Esophagus squamous epithelium (tissue), 5 donors: ENCODE measurements around the gene KIR3DL3. TPM values are rescaled to one million over a fixed set of nuclear protein-coding genes. Genes with fewer than 3 reads are reported as not detected.

Experiments
- DNase-seq: peaks from one replicate; lab custom pipeline; 2025; lab: John Stamatoyannopoulos, UW
- H3K27ac ChIP-seq, 4 donors: fragments of 200-600 bp; sonication (generic); one replicate each; pipeline ENCODE4 v1.5.1; 2016 to 2019; ENCODE audit warnings: mild to moderate bottlenecking in 1 of 4
- H3K27me3 ChIP-seq, 4 donors: fragments of 200-600 bp; sonication (generic); 1 replicate in 3 of 4; 2 replicates in 1 of 4; pipeline versions ENCODE4 v1.5.1 to v1.6.0; 2017 to 2021; ENCODE audit warnings: antibody characterized with exemption in 1 of 4
- H3K36me3 ChIP-seq, 3 donors: fragments of 200-600 bp; sonication (generic); one replicate each; pipeline ENCODE4 v1.5.1; 2016 to 2019
- H3K4me1 ChIP-seq, 3 donors: fragments of 200-600 bp; sonication (generic); one replicate each; pipeline ENCODE4 v1.5.1; 2017 to 2019
- H3K4me3 ChIP-seq, 4 donors: fragments of 200-600 bp; sonication (generic); 1 replicate in 3 of 4; 2 replicates in 1 of 4; pipeline ENCODE4 v1.5.1; 2016 to 2019; ENCODE audit warnings: mild to moderate bottlenecking in 2 of 4, moderate library complexity in 1 of 4
- H3K9me3 ChIP-seq, 3 donors: fragments of 200-600 bp; sonication (generic); one replicate each; pipeline ENCODE4 v1.5.1; 2016 to 2019
- POLR2A ChIP-seq, 4 donors: fragments of 450-650 bp; IDR thresholded peaks; one replicate each; pipeline ENCODE4 v1.6.1; 2017; ENCODE audit warnings: antibody characterized with exemption in 4 of 4, mild to moderate bottlenecking in 4 of 4, moderate library complexity in 3 of 4
- WGBS, 2 donors: methylation state at CpG; one replicate each; pipeline ENCODE4 v1.1.5; 2018; 5-methylcytosine and 5-hydroxymethylcytosine counted together
- intact Hi-C: fragments of 100-400 bp; cut with DNase I; formaldehyde crosslinking; loops from one replicate; pipeline ENCODE4 v1.15.0; 2022
- total RNA-seq, 4 donors: library from RNA; depleted of rRNA; stranded (reverse); fragments of >200 nt; gene quantifications; one replicate each; pipeline ENCODE4 v1.1.0, GENCODE V29; 2016
- TF ChIP-seq, protein P1 (sequence below), 6 experiments: fragments of 450-650 bp in 4 of 6; fragments of 200-600 bp in 2 of 6; sonication (generic) in 2 of 6; IDR thresholded peaks; one replicate each; pipeline ENCODE4 v1.5.1; 2016 to 2019; ENCODE audit warnings: antibody characterized with exemption in 6 of 6, mild to moderate bottlenecking in 4 of 6, moderate library complexity in 4 of 6
- donor health status: DM: yes; HTN: yes; CAD: no.

The KIR3DL3 gene
- total RNA-seq, 4 donors from 2014 or later = not detected

DNA sequence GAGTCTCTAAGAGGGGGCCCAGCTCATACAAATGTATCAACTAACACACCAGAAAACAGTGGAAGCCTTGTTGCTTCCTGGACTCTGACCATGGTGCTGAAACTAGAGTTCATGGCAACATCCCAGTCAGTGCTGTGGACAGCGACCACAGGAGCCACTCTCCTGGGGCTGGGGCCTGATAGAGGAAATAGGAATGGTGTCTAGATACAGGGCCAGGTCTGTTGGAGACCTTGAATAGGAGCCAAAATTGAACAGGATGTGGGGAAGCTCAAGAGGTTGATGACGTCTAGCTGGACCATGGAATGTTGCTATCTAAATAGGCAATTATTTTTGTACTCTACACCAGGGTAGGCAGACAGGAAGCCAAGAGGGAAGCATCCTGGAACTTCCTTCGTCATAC is 39.7 kb upstream of the KIR3DL3 start:
- Histone ChIP-seq H3K36me3 (no peaks in the 10 kb centered on the region), H3K4me1 (no peaks in the 10 kb centered on the region), H3K4me3 (no peak overlapping the region), H3K27ac (no peak overlapping the region), H3K9me3 (no peaks in the 10 kb centered on the region), H3K27me3 (peaks cover 0 to 7% (median 0%) of the 10 kb centered on the region in 4 donors)
- no peak for DNase-seq
- TF ChIP-seq POLR2A (IDR thresholded peaks at IDR 0.05) = no peak
- TF ChIP-seq, protein P1, sequence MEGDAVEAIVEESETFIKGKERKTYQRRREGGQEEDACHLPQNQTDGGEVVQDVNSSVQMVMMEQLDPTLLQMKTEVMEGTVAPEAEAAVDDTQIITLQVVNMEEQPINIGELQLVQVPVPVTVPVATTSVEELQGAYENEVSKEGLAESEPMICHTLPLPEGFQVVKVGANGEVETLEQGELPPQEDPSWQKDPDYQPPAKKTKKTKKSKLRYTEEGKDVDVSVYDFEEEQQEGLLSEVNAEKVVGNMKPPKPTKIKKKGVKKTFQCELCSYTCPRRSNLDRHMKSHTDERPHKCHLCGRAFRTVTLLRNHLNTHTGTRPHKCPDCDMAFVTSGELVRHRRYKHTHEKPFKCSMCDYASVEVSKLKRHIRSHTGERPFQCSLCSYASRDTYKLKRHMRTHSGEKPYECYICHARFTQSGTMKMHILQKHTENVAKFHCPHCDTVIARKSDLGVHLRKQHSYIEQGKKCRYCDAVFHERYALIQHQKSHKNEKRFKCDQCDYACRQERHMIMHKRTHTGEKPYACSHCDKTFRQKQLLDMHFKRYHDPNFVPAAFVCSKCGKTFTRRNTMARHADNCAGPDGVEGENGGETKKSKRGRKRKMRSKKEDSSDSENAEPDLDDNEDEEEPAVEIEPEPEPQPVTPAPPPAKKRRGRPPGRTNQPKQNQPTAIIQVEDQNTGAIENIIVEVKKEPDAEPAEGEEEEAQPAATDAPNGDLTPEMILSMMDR (IDR thresholded peaks at IDR 0.05) = no peak
- 37 to 38% methylated on average over 2 to 3 of the region's 3 CpGs for WGBS, 2 donors
- intact Hi-C loops = no loop called here

DNA sequence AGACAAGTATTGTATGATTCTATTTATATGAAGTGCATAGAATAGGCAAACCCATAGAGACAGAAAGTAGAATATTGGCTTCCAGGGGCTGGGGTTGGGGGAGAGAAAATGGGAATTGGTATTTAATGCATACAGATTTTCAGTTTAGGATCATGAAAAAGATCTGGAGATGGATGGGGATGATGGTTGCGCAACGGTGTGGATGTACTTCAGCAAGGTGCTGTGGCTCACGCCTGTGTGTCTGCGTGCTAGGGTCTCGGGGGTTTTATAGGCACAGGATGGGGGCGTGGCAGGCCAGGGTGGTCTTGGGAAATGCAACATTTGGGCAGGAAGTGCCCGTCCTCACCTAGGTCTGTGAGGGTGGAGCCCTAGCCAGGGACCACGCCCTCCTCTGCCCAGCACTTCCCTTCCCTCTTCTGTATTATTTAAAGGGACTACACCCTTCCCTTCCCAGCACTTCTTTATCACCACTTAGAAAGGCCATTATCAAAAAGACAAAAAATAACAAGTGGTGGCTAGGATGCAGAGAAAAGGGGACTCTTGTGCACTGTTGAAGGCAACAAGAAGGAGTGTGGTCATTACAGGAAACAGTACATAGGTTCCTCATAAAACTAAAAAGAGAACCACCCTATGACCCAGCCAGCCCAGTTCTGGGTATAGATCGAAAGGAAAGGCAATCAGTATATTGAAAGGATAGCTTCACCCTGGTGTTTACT is 32.5 kb upstream of the KIR3DL3 start:
- intact Hi-C loops = no loop called here

DNA sequence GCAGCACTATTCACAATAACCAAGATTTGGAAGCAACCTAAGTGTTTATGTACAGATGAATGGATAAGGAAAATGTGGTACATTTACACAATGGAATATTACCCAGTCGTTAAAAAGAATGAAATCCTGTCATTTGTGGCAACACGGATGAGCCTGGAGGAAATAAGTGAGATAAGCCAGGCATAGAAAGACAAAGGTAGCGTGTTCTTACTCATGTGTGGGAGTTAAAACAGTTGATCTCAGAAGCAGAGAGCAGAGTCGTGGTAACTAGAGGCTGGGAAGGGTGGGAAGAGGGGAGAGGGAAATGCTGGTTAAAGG is 32.0 kb upstream of the KIR3DL3 start:
- H3K27me3 ChIP-seq = peaks cover 0 to 28% (median 0%) of the 10 kb centered on the region in 4 donors
- no peaks in the 10 kb centered on the region for H3K4me1 ChIP-seq
- intact Hi-C loops = no loop called here
- 57 to 62% methylated on average over 4 of the region's 4 CpGs for WGBS, 2 donors
- H3K36me3 ChIP-seq = no peaks in the 10 kb centered on the region
- no peak overlapping the region for H3K27ac ChIP-seq
- no peak overlapping the region for H3K4me3 ChIP-seq
- H3K9me3 ChIP-seq = no peaks in the 10 kb centered on the region
- no peak for TF ChIP-seq POLR2A (IDR thresholded peaks at IDR 0.05)
- TF ChIP-seq, protein P1 (IDR thresholded peaks at IDR 0.05) = no peak
- DNase-seq = no peak

More for the DNA sequence above, 32.5 kb upstream of the KIR3DL3 start:
- WGBS, 2 donors = 42 to 73% methylated on average over 9 of the region's 9 CpGs
- TF ChIP-seq, protein P1 (IDR thresholded peaks at IDR 0.05) = no peak
- no peak for TF ChIP-seq POLR2A (IDR thresholded peaks at IDR 0.05)
- peaks cover 0 to 28% (median 0%) of the 10 kb centered on the region in 4 donors for H3K27me3 ChIP-seq
- H3K4me3 ChIP-seq = no peak overlapping the region
- no peaks in the 10 kb centered on the region for H3K4me1 ChIP-seq
- no peak overlapping the region for H3K27ac ChIP-seq
- no peaks in the 10 kb centered on the region for H3K36me3 ChIP-seq
- no peak for DNase-seq
- H3K9me3 ChIP-seq = no peaks in the 10 kb centered on the region

DNA sequence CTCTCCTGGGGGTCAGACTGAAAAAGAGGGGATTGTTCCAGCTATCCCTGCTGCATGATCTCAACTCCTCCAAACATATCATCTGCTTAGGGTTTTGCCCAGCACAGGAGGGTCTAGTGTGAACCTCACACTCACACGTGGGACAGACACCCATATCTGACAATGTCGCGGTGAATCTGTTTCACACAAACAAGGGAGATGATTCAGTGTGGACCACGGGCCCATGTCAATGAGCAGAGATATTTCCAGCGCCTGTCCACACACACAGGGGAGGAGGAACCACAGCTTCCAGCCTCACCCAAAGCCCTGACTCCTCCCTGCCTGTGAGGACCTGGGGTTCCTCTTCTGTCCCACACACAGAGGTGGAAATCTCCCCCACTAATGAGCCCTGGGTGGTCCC is 29.6 kb upstream of the KIR3DL3 start:
- 71 to 95% methylated on average over 2 to 3 of the region's 5 CpGs for WGBS, 2 donors
- DNase-seq = no peak
- Histone ChIP-seq H3K27ac (no peak overlapping the region), H3K36me3 (no peaks in the 10 kb centered on the region), H3K4me3 (no peak overlapping the region), H3K27me3 (peaks cover 0 to 40% (median 0%) of the 10 kb centered on the region in 4 donors), H3K4me1 (no peaks in the 10 kb centered on the region), H3K9me3 (no peaks in the 10 kb centered on the region)
- no peak for TF ChIP-seq POLR2A (IDR thresholded peaks at IDR 0.05)
- TF ChIP-seq, protein P1 (IDR thresholded peaks at IDR 0.05) = no peak
- intact Hi-C loops = no loop called here

DNA sequence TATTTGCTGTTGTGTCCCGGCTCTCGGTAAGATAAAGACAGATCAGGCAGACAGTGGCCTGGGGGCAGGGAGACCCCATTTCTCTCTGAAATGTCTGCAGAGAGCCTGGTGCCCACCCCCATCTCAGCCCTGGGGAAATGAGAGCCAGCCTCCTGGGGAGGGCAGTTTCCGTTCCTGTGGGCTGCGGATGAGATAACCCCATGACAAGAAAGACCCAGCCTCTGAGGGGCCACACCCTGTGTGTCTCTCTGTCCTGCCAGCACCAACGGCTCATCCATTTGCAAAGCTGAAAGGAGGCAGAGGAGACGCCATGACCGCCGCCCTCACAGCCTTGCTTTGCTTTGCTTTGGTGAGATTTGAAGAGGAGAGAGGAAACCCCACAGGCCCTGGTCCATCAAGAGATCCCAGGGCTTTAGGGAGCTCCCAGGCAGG is 28.1 kb upstream of the KIR3DL3 start:
- no peaks in the 10 kb centered on the region for H3K4me1 ChIP-seq
- peaks cover 0 to 33% (median 0%) of the 10 kb centered on the region in 4 donors for H3K27me3 ChIP-seq
- H3K4me3 ChIP-seq = no peak overlapping the region
- no peak for TF ChIP-seq POLR2A (IDR thresholded peaks at IDR 0.05)
- TF ChIP-seq, protein P1 (IDR thresholded peaks at IDR 0.05) = no peak
- H3K9me3 ChIP-seq = no peaks in the 10 kb centered on the region
- WGBS, 2 donors = 62 to 69% methylated on average over 2 to 5 of the region's 8 CpGs
- no peaks in the 10 kb centered on the region for H3K36me3 ChIP-seq
- no peak for DNase-seq
- intact Hi-C loops = no loop called here
- H3K27ac ChIP-seq = no peak overlapping the region
